ENCODE measurements around the gene ULK4.
"Not testable (repeated sequence)": the region's sequence is repeated elsewhere in the genome, so short reads cannot be mapped to it uniquely, and the experiment has no call there.

The ULK4 gene

GRCh38 chr3:41709213-41709612, 252.7 kb downstream of the ULK4 start:
- H3K9ac ChIP-seq (ENCODE audit: low read depth, low read length); H3K27me3 ChIP-seq (ENCODE audit: control insufficient read depth, insufficient read depth, low read length); H3K4me3 ChIP-seq (ENCODE audit: low read depth, low read length); H3K27ac ChIP-seq (ENCODE audit: low read depth, low read length); H3K9me3 ChIP-seq (ENCODE audit: control insufficient read depth, insufficient read depth, low read length); H3K36me3 ChIP-seq (ENCODE audit: control insufficient read depth, insufficient read depth, low read length): not testable (repeated sequence)
- H3K4me1 ChIP-seq (ENCODE audit: control insufficient read depth, insufficient read depth, low read length) = peaks cover 14% of the 10 kb centered on the region

GRCh38 chr3:41708176-41708575, 253.7 kb downstream of the ULK4 start:
- H3K4me1 ChIP-seq (ENCODE audit: control insufficient read depth, insufficient read depth, low read length) = peaks cover 14% of the 10 kb centered on the region
- H3K36me3 ChIP-seq (ENCODE audit: control insufficient read depth, insufficient read depth, low read length) = no peaks in the 10 kb centered on the region
- no peak overlapping the region for H3K4me3 ChIP-seq (ENCODE audit: low read depth, low read length)
- H3K27me3 ChIP-seq (ENCODE audit: control insufficient read depth, insufficient read depth, low read length) = no peaks in the 10 kb centered on the region
- no peak overlapping the region for H3K27ac ChIP-seq (ENCODE audit: low read depth, low read length)
- H3K9me3 ChIP-seq (ENCODE audit: control insufficient read depth, insufficient read depth, low read length) = no peaks in the 10 kb centered on the region
- no peak overlapping the region for H3K9ac ChIP-seq (ENCODE audit: low read depth, low read length)

GRCh38 chr3:41705893-41706292, 256.0 kb downstream of the ULK4 start:
- Histone ChIP-seq H3K27ac (ENCODE audit: low read depth, low read length) (no peak overlapping the region), H3K9ac (ENCODE audit: low read depth, low read length) (no peak overlapping the region), H3K27me3 (ENCODE audit: control insufficient read depth, insufficient read depth, low read length) (no peaks in the 10 kb centered on the region), H3K9me3 (ENCODE audit: control insufficient read depth, insufficient read depth, low read length) (no peaks in the 10 kb centered on the region), H3K4me1 (ENCODE audit: control insufficient read depth, insufficient read depth, low read length) (peaks cover 3% of the 10 kb centered on the region; the same call in 1 of the 2 replicates), H3K4me3 (ENCODE audit: low read depth, low read length) (no peak overlapping the region), H3K36me3 (ENCODE audit: control insufficient read depth, insufficient read depth, low read length) (no peaks in the 10 kb centered on the region)

- H3K9ac ChIP-seq (ENCODE audit: low read depth, low read length) = no peak overlapping the region
- H3K4me1 ChIP-seq (ENCODE audit: control insufficient read depth, insufficient read depth, low read length) = no peaks in the 10 kb centered on the region
- no peaks in the 10 kb centered on the region for H3K27me3 ChIP-seq (ENCODE audit: control insufficient read depth, insufficient read depth, low read length)
- 0 out of 2 replicates have a peak, but pooled peaks cover 7% of the 10 kb centered on the region for H3K9me3 ChIP-seq (ENCODE audit: control insufficient read depth, insufficient read depth, low read length)
- H3K4me3 ChIP-seq (ENCODE audit: low read depth, low read length) = no peak overlapping the region
- no peaks in the 10 kb centered on the region for H3K36me3 ChIP-seq (ENCODE audit: control insufficient read depth, insufficient read depth, low read length)
- H3K27ac ChIP-seq (ENCODE audit: low read depth, low read length) = no peak overlapping the region
Measured at GRCh38 chr3:41701191-41701698, 260.7 kb downstream of the ULK4 start.

- H3K36me3 ChIP-seq (ENCODE audit: control insufficient read depth, insufficient read depth, low read length) = no peaks in the 10 kb centered on the region
- no peak overlapping the region for H3K27ac ChIP-seq (ENCODE audit: low read depth, low read length)
- H3K4me1 ChIP-seq (ENCODE audit: control insufficient read depth, insufficient read depth, low read length) = no peaks in the 10 kb centered on the region
- H3K9ac ChIP-seq (ENCODE audit: low read depth, low read length) = no peak overlapping the region
- H3K4me3 ChIP-seq (ENCODE audit: low read depth, low read length) = no peak overlapping the region
- H3K27me3 ChIP-seq (ENCODE audit: control insufficient read depth, insufficient read depth, low read length) = no peaks in the 10 kb centered on the region
- 0 out of 2 replicates have a peak, but pooled peaks cover 7% of the 10 kb centered on the region for H3K9me3 ChIP-seq (ENCODE audit: control insufficient read depth, insufficient read depth, low read length)
Measured at GRCh38 chr3:41700155-41700554, 261.7 kb downstream of the ULK4 start.

- H3K27me3 ChIP-seq (ENCODE audit: control insufficient read depth, insufficient read depth, low read length) = no peaks in the 10 kb centered on the region
- H3K4me3 ChIP-seq (ENCODE audit: low read depth, low read length) = no peak overlapping the region
- no peaks in the 10 kb centered on the region for H3K4me1 ChIP-seq (ENCODE audit: control insufficient read depth, insufficient read depth, low read length)
- H3K9me3 ChIP-seq (ENCODE audit: control insufficient read depth, insufficient read depth, low read length) = 0 out of 2 replicates have a peak, but pooled peaks cover 7% of the 10 kb centered on the region
- H3K9ac ChIP-seq (ENCODE audit: low read depth, low read length) = no peak overlapping the region
- no peak overlapping the region for H3K27ac ChIP-seq (ENCODE audit: low read depth, low read length)
- no peaks in the 10 kb centered on the region for H3K36me3 ChIP-seq (ENCODE audit: control insufficient read depth, insufficient read depth, low read length)
Measured at GRCh38 chr3:41698898-41699297, 263.0 kb downstream of the ULK4 start.

GRCh38 chr3:41697702-41698101, 264.2 kb downstream of the ULK4 start:
- Histone ChIP-seq H3K9ac (ENCODE audit: low read depth, low read length) (no peak overlapping the region), H3K27ac (ENCODE audit: low read depth, low read length) (no peak overlapping the region), H3K36me3 (ENCODE audit: control insufficient read depth, insufficient read depth, low read length) (no peaks in the 10 kb centered on the region), H3K4me1 (ENCODE audit: control insufficient read depth, insufficient read depth, low read length) (no peaks in the 10 kb centered on the region), H3K4me3 (ENCODE audit: low read depth, low read length) (no peak overlapping the region), H3K27me3 (ENCODE audit: control insufficient read depth, insufficient read depth, low read length) (no peaks in the 10 kb centered on the region), H3K9me3 (ENCODE audit: control insufficient read depth, insufficient read depth, low read length) (0 out of 2 replicates have a peak, but pooled peaks cover 7% of the 10 kb centered on the region)

GRCh38 chr3:41695806-41696205, 266.1 kb downstream of the ULK4 start:
- not testable (repeated sequence) for H3K36me3 ChIP-seq (ENCODE audit: control insufficient read depth, insufficient read depth, low read length); H3K4me3 ChIP-seq (ENCODE audit: low read depth, low read length); H3K4me1 ChIP-seq (ENCODE audit: control insufficient read depth, insufficient read depth, low read length); H3K9ac ChIP-seq (ENCODE audit: low read depth, low read length); H3K9me3 ChIP-seq (ENCODE audit: control insufficient read depth, insufficient read depth, low read length); H3K27me3 ChIP-seq (ENCODE audit: control insufficient read depth, insufficient read depth, low read length); H3K27ac ChIP-seq (ENCODE audit: low read depth, low read length)

- Histone ChIP-seq H3K4me3 (ENCODE audit: low read depth, low read length) (no peak overlapping the region), H3K36me3 (ENCODE audit: control insufficient read depth, insufficient read depth, low read length) (no peaks in the 10 kb centered on the region), H3K9me3 (ENCODE audit: control insufficient read depth, insufficient read depth, low read length) (0 out of 2 replicates have a peak, but pooled peaks cover 7% of the 10 kb centered on the region), H3K4me1 (ENCODE audit: control insufficient read depth, insufficient read depth, low read length) (no peaks in the 10 kb centered on the region), H3K27ac (ENCODE audit: low read depth, low read length) (no peak overlapping the region), H3K9ac (ENCODE audit: low read depth, low read length) (no peak overlapping the region), H3K27me3 (ENCODE audit: control insufficient read depth, insufficient read depth, low read length) (no peaks in the 10 kb centered on the region)
Measured at GRCh38 chr3:41693799-41694198, 268.1 kb downstream of the ULK4 start.

GRCh38 chr3:41690766-41691563, 270.9 kb downstream of the ULK4 start:
- Histone ChIP-seq H3K36me3 (ENCODE audit: control insufficient read depth, insufficient read depth, low read length) (no peaks in the 10 kb centered on the region), H3K27me3 (ENCODE audit: control insufficient read depth, insufficient read depth, low read length) (no peaks in the 10 kb centered on the region), H3K4me3 (ENCODE audit: low read depth, low read length) (no peak overlapping the region)

GRCh38 chr3:41688595-41689380, 273.1 kb downstream of the ULK4 start:
- H3K4me3 ChIP-seq (ENCODE audit: low read depth, low read length) = no peak overlapping the region
- H3K27ac ChIP-seq (ENCODE audit: low read depth, low read length) = no peak overlapping the region
- no peaks in the 10 kb centered on the region for H3K4me1 ChIP-seq (ENCODE audit: control insufficient read depth, insufficient read depth, low read length)
- no peaks in the 10 kb centered on the region for H3K27me3 ChIP-seq (ENCODE audit: control insufficient read depth, insufficient read depth, low read length)
- H3K9me3 ChIP-seq (ENCODE audit: control insufficient read depth, insufficient read depth, low read length) = no peaks in the 10 kb centered on the region
- no peak overlapping the region for H3K9ac ChIP-seq (ENCODE audit: low read depth, low read length)
- H3K36me3 ChIP-seq (ENCODE audit: control insufficient read depth, insufficient read depth, low read length) = no peaks in the 10 kb centered on the region

More at GRCh38 chr3:41690766-41691563, 270.9 kb downstream of the ULK4 start:
- Histone ChIP-seq H3K4me1 (ENCODE audit: control insufficient read depth, insufficient read depth, low read length) (no peaks in the 10 kb centered on the region), H3K9me3 (ENCODE audit: control insufficient read depth, insufficient read depth, low read length) (no peaks in the 10 kb centered on the region), H3K9ac (ENCODE audit: low read depth, low read length) (no peak overlapping the region), H3K27ac (ENCODE audit: low read depth, low read length) (no peak overlapping the region)
